IMR-90 (cell line): Measurements from ENCODE around the gene LRRK2. TPM values are rescaled to one million over a fixed set of nuclear protein-coding genes. Genes with fewer than 3 reads are reported as not detected.

Source experiments
- ATAC-seq: fragments of 200-7000 bp; cut with Tn5 transposase; 2 replicates; pipeline ENCODE4 v1.9.1; 2020; ENCODE audit warnings: low read depth, mild to moderate bottlenecking, moderate library complexity
- BruUV-seq: library from RNA; stranded (reverse); fragments of 400-500 nt; replicated peaks from 2 replicates; lab custom pipeline; 2021; lab: Mats Ljungman, UMichigan
- CTCF ChIA-PET: fragments of 300-600 bp; formaldehyde crosslinking; extraction: SDS; loops from one replicate; lab custom pipeline; 2021; ENCODE audit warnings: antibody characterized with exemption; lab: Yijun Ruan, JAX
- POLR2A ChIA-PET: fragments of 300-600 bp; sonication (Branson Sonifier 250); formaldehyde crosslinking; loops from one replicate; lab custom pipeline; 2022; ENCODE audit warnings: antibody characterized with exemption; ENCODE audit not compliant: unreplicated experiment; lab: Charles Lee
- DNase-seq: peaks from one replicate; pipeline ENCODE4 v3.0.0; 2013
- H2AFZ ChIP-seq: replicated peaks from 2 replicates; pipeline ENCODE3; 2013; ENCODE audit warnings: low read length, mild to moderate bottlenecking; ENCODE audit not compliant: poor library complexity
- H2AK5ac ChIP-seq: 2 replicates; pipeline ENCODE4 v1.6.1; 2013; ENCODE audit warnings: low read depth, low read length, inconsistent platforms
- H2AK9ac ChIP-seq: replicated peaks from 2 replicates; pipeline ENCODE3; 2013; ENCODE audit warnings: mild to moderate bottlenecking, low read depth, low read length, moderate library complexity; ENCODE audit not compliant: poor library complexity
- H2BK120ac ChIP-seq: 2 replicates; pipeline ENCODE4 v1.6.1; 2013; ENCODE audit warnings: low read depth, low read length, inconsistent platforms
- H2BK15ac ChIP-seq: 3 replicates; pipeline ENCODE4 v1.6.1; 2013; ENCODE audit warnings: low read depth, low read length, inconsistent platforms
- H2BK20ac ChIP-seq: 2 replicates; pipeline ENCODE4 v1.6.1; 2013; ENCODE audit warnings: low read depth, mild to moderate bottlenecking, inconsistent platforms, low read length, moderate library complexity
- H2BK5ac ChIP-seq: 2 replicates; pipeline ENCODE4 v1.6.1; 2013; ENCODE audit warnings: mild to moderate bottlenecking, low read depth, low read length, inconsistent platforms; ENCODE audit not compliant: poor library complexity, severe bottlenecking
- H3K14ac ChIP-seq: replicated peaks from 2 replicates; pipeline ENCODE4 v1.6.1; 2013; ENCODE audit warnings: low read depth, low read length, inconsistent platforms
- H3K18ac ChIP-seq: 2 replicates; pipeline ENCODE4 v1.6.1; 2013; ENCODE audit warnings: low read depth, low read length, control low read depth
- H3K23ac ChIP-seq: 2 replicates; pipeline ENCODE4 v1.6.1; 2013; ENCODE audit warnings: low read depth, low read length, inconsistent platforms
- H3K27ac ChIP-seq: 2 replicates; pipeline ENCODE4 v1.5.1; 2013; ENCODE audit warnings: mild to moderate bottlenecking, control low read depth, low read length; ENCODE audit not compliant: insufficient read depth
- H3K27me3 ChIP-seq: 2 replicates; pipeline ENCODE4 v1.6.1; 2013; ENCODE audit warnings: low read length; ENCODE audit not compliant: control insufficient read depth, insufficient read depth
- H3K36me3 ChIP-seq: 2 replicates; pipeline ENCODE4 v1.6.1; 2013; ENCODE audit warnings: low read length, mixed read lengths; ENCODE audit not compliant: control insufficient read depth, insufficient read depth
- H3K4ac ChIP-seq: 2 replicates; pipeline ENCODE4 v1.6.1; 2013; ENCODE audit warnings: low read depth, low read length, inconsistent platforms
- H3K4me1 ChIP-seq: 2 replicates; pipeline ENCODE4 v1.6.1; 2013; ENCODE audit warnings: low read length, mixed read lengths; ENCODE audit not compliant: control insufficient read depth, insufficient read depth
- H3K4me2 ChIP-seq: 2 replicates; pipeline ENCODE4 v1.6.1; 2013; ENCODE audit warnings: low read depth, mild to moderate bottlenecking, control low read depth, low read length, moderate library complexity
- H3K4me3 ChIP-seq: 2 replicates; pipeline ENCODE4 v1.5.1; 2013; ENCODE audit warnings: low read depth, mild to moderate bottlenecking, control low read depth, low read length, moderate library complexity; ENCODE audit not compliant: insufficient read depth
- H3K56ac ChIP-seq: 2 replicates; pipeline ENCODE4 v1.6.1; 2013; ENCODE audit warnings: low read length, inconsistent platforms; ENCODE audit not compliant: insufficient read depth; ENCODE audit errors: extremely low read depth
- H3K79me1 ChIP-seq, 2 experiments: 2 replicates each; pipeline ENCODE4 v1.6.1; 2013; ENCODE audit warnings: low read length in 2 of 2, inconsistent platforms in 1 of 2, low read depth in 1 of 2
- H3K9ac ChIP-seq: 2 replicates; pipeline ENCODE4 v1.6.1; 2013; ENCODE audit warnings: low read depth, low read length, control low read depth
- H3K9me1 ChIP-seq: 2 replicates; pipeline ENCODE4 v1.6.1; 2013; ENCODE audit warnings: low read length, inconsistent platforms; ENCODE audit not compliant: insufficient read depth
- H3K9me3 ChIP-seq: 2 replicates; pipeline ENCODE4 v1.6.1; 2013; ENCODE audit warnings: low read length; ENCODE audit not compliant: control insufficient read depth, insufficient read depth
- H4K20me1 ChIP-seq: 2 replicates; pipeline ENCODE4 v1.6.1; 2013; ENCODE audit warnings: low read length, inconsistent platforms; ENCODE audit not compliant: insufficient read depth
- H4K5ac ChIP-seq: 2 replicates; pipeline ENCODE4 v1.6.1; 2013; ENCODE audit warnings: mild to moderate bottlenecking, low read depth, low read length, control low read depth
- H4K8ac ChIP-seq, 2 experiments: 2 replicates each; pipeline ENCODE4 v1.6.1; 2013; ENCODE audit warnings: low read depth in 2 of 2, low read length in 2 of 2, control low read depth in 1 of 2, inconsistent platforms in 1 of 2
- H4K91ac ChIP-seq: 2 replicates; pipeline ENCODE4 v1.6.1; 2013; ENCODE audit warnings: low read depth, low read length, inconsistent platforms; ENCODE audit not compliant: insufficient read depth
- CEBPB ChIP-seq: IDR thresholded peaks from 2 replicates; pipeline ENCODE4 v1.6.1; 2012; ENCODE audit warnings: low read depth, low read length, improper control_type of control experiment
- CHD1 ChIP-seq: IDR thresholded peaks from 2 replicates; pipeline ENCODE4 v1.6.1; 2012; ENCODE audit warnings: low read depth, low read length, improper control_type of control experiment
- ELK1 ChIP-seq: fragments of 150-350 bp; IDR thresholded peaks from 2 replicates; pipeline ENCODE4 v1.6.1; 2016; ENCODE audit warnings: low read depth, mild to moderate bottlenecking, low read length, moderate library complexity, borderline replicate concordance
- MAFK ChIP-seq: IDR thresholded peaks from 2 replicates; pipeline ENCODE4 v1.6.1; 2012; ENCODE audit warnings: low read depth, low read length, improper control_type of control experiment
- MAZ ChIP-seq: IDR thresholded peaks from 2 replicates; pipeline ENCODE4 v1.6.1; 2012; ENCODE audit warnings: low read depth, mild to moderate bottlenecking, low read length, improper control_type of control experiment, moderate library complexity, borderline replicate concordance
- MXI1 ChIP-seq: IDR thresholded peaks from 2 replicates; pipeline ENCODE4 v1.6.1; 2012; ENCODE audit warnings: low read depth, mild to moderate bottlenecking, low read length, moderate library complexity, borderline replicate concordance
- NFE2L2 ChIP-seq: fragments of 150-350 bp; IDR thresholded peaks from 2 replicates; pipeline ENCODE4 v1.6.1; 2016; ENCODE audit warnings: low read depth, mild to moderate bottlenecking, low read length
- POLR2A ChIP-seq: IDR thresholded peaks from 2 replicates; pipeline ENCODE4 v1.6.1; 2012; ENCODE audit warnings: mild to moderate bottlenecking, low read depth, low read length
- RAD21 ChIP-seq: IDR thresholded peaks from 2 replicates; pipeline ENCODE4 v1.6.1; 2012; ENCODE audit warnings: low read length, improper control_type of control experiment
- RCOR1 ChIP-seq: IDR thresholded peaks from 2 replicates; pipeline ENCODE4 v1.6.1; 2012; ENCODE audit warnings: mild to moderate bottlenecking, low read length, improper control_type of control experiment; ENCODE audit not compliant: insufficient replicate concordance
- RFX5 ChIP-seq: IDR thresholded peaks from 2 replicates; pipeline ENCODE4 v1.8.0; 2012; ENCODE audit warnings: low read depth, mild to moderate bottlenecking, low read length, moderate library complexity
- SMC3 ChIP-seq: fragments of 150-350 bp; IDR thresholded peaks from 2 replicates; pipeline ENCODE4 v1.6.1; 2016; ENCODE audit warnings: low read depth, mild to moderate bottlenecking, antibody characterized with exemption, low read length, moderate library complexity
- WGBS, 2 experiments: methylation state at CpG; one replicate each; pipeline versions ENCODE4 v1.1.5 to v1.1.7; 2013; ENCODE audit warnings: missing lambda C conversion rate in 2 of 2; ENCODE audit not compliant: insufficient read length in 1 of 2; ENCODE audit errors: extremely low coverage in 2 of 2; 5-methylcytosine and 5-hydroxymethylcytosine counted together
- dilution Hi-C: fragments of 300-500 bp; cut with HindIII; formaldehyde crosslinking; loops from one replicate; pipeline ENCODE4 v1.14.3; 2018; ENCODE audit warnings: low sequenced_read_pairs; ENCODE audit not compliant: unreplicated experiment
- in situ Hi-C: fragments of 300-500 bp; cut with MboI; formaldehyde crosslinking; loops from 3 replicates; pipeline ENCODE4 v1.14.3; 2019; ENCODE audit warnings: low sequenced_read_pairs, inconsistent platforms, mixed read lengths
- intact Hi-C: fragments of 100-400 bp; cut with micrococcal nuclease; formaldehyde crosslinking; loops from 2 replicates; pipeline ENCODE4 v1.10.0; 2022
- polyA plus RNA-seq, 3 experiments: library from polyadenylated mRNA; depleted of rRNA; stranded (reverse); fragments of >200 nt; gene quantifications; 2 replicates each; pipeline ENCODE4 v1.2.3, GENCODE V29; 2012; ENCODE audit warnings: low replicate concordance in 1 of 3
- total RNA-seq: library from RNA; depleted of rRNA; stranded (reverse); fragments of >200 nt; gene quantifications from 2 replicates; pipeline ENCODE4 v1.2.3, GENCODE V29; 2012

LRRK2 gene
- total and polyA plus RNA-seq, 2 of the 4 experiments (the other 2 are of a cell fraction), result 0.17 to 0.54 TPM

GRCh38 chr12:40335991-40336390, 111.2 kb downstream of the LRRK2 start:
- in situ Hi-C loops, result no loop called here
- CTCF ChIA-PET, result no interaction called here

More at GRCh38 chr12:40335991-40336390, 111.2 kb downstream of the LRRK2 start:
- dilution Hi-C loops (no loop called here), intact Hi-C loops (no loop called here)
- Histone ChIP-seq H3K9me1 (no peaks in the 10 kb centered on the region), H2AK5ac (no peak overlapping the region), H4K20me1 (no peaks in the 10 kb centered on the region), H3K23ac (no peak overlapping the region), H3K4ac (no peak overlapping the region), H2AFZ (no peak overlapping the region), H2BK120ac (no peak overlapping the region), H3K27me3 (no peaks in the 10 kb centered on the region), H2BK5ac (no peak overlapping the region), H3K27ac (no peak overlapping the region), H4K91ac (no peak overlapping the region), H3K4me1 (no peaks in the 10 kb centered on the region), H3K56ac (no peak overlapping the region), H3K79me1 (no peaks in the 10 kb centered on the region), H3K9me3 (no peaks in the 10 kb centered on the region), H3K36me3 (no peaks in the 10 kb centered on the region), H3K9ac (no peak overlapping the region), H3K14ac (no peak overlapping the region), H2AK9ac (no peak overlapping the region), H2BK15ac (no peak overlapping the region), H3K18ac (no peak overlapping the region), H3K4me2 (no peak overlapping the region), H2BK20ac (no peak overlapping the region), H4K5ac (no peak overlapping the region), H4K8ac (no peak overlapping the region), H3K4me3 (no peak overlapping the region)
- DNase-seq (no peak), ATAC-seq (no peak)
- WGBS, 2 experiments, result no CpG with 5 or more reads among the region's 2 CpGs
- TF ChIP-seq CHD1, result no peak
- no peak for TF ChIP-seq RFX5
- TF ChIP-seq ELK1, result no peak
- no peak for TF ChIP-seq MAZ
- TF ChIP-seq MXI1, result no peak
- no peak for TF ChIP-seq MAFK
- TF ChIP-seq CEBPB, result no peak
- no peak for TF ChIP-seq RAD21
- TF ChIP-seq NFE2L2, result no peak
- no peak for TF ChIP-seq RCOR1
- no peak for TF ChIP-seq POLR2A
- TF ChIP-seq SMC3, result no peak
- POLR2A ChIA-PET, result no interaction called here
- no TSS peak for BruUV-seq
